Stimulated activated CD8-positive, alpha-beta memory T cell treated with anti-CD3 and anti-CD28 coated beads, Interleukin-15, amount 100 ng/mL, for 48 hours (primary cell): Measurements from ENCODE around the gene RAPGEF1.

Experiments used
- DNase-seq, 2 donors: peaks; one replicate each; pipeline ENCODE4 v3.0.0-alpha.2; 2020; ENCODE audit warnings: low read depth in 2 of 2

The RAPGEF1 gene

GRCh38 chr9:131624636-131625507 is 115.0 kb downstream of the RAPGEF1 start:
- DNase-seq, result no peak

- DNase-seq, result no peak
Measured at GRCh38 chr9:131623655-131624330, 116.1 kb downstream of the RAPGEF1 start.

- DNase-seq, result no peak
Measured at GRCh38 chr9:131622523-131622922, 117.4 kb downstream of the RAPGEF1 start.

- DNase-seq, result no peak
Measured at GRCh38 chr9:131621551-131622358, 118.1 kb downstream of the RAPGEF1 start.

- DNase-seq, result no peak
Measured at GRCh38 chr9:131620764-131621520, 118.9 kb downstream of the RAPGEF1 start.

- no peak for DNase-seq
Measured at GRCh38 chr9:131619680-131620079, 120.2 kb downstream of the RAPGEF1 start.

GRCh38 chr9:131618785-131619184 is 121.1 kb downstream of the RAPGEF1 start:
- no peak for DNase-seq

GRCh38 chr9:131618071-131618479 is 121.8 kb downstream of the RAPGEF1 start:
- no peak for DNase-seq

- DNase-seq, result no peak
Measured at GRCh38 chr9:131617611-131618010, 122.3 kb downstream of the RAPGEF1 start.

GRCh38 chr9:131616983-131617604 is 122.8 kb downstream of the RAPGEF1 start:
- DNase-seq, result no peak

- no peak for DNase-seq
Measured at GRCh38 chr9:131614340-131614915, 125.4 kb downstream of the RAPGEF1 start.

- DNase-seq, result no peak
Measured at GRCh38 chr9:131613921-131614320, 126.0 kb downstream of the RAPGEF1 start.

GRCh38 chr9:131612851-131613250 is 127.0 kb downstream of the RAPGEF1 start:
- no peak for DNase-seq

- DNase-seq, result no peak
Measured at GRCh38 chr9:131611586-131612315, 128.1 kb downstream of the RAPGEF1 start.

- no peak for DNase-seq
Measured at GRCh38 chr9:131610231-131610761, 129.6 kb downstream of the RAPGEF1 start.

- DNase-seq, result no peak
Measured at GRCh38 chr9:131609099-131609830, 130.6 kb downstream of the RAPGEF1 start.

- no peak for DNase-seq
Measured at GRCh38 chr9:131608493-131609037, 131.3 kb downstream of the RAPGEF1 start.

- DNase-seq, result no peak
Measured at GRCh38 chr9:131607591-131607990, 132.3 kb downstream of the RAPGEF1 start.
